T-helper 1 cell (primary cell): ENCODE data around the gene DNAJC10.
"Not testable (repeated sequence)": the region's sequence is repeated elsewhere in the genome, so short reads cannot be mapped to it uniquely, and the experiment has no call there.

Source experiments
- DNase-seq, 5 donors: peaks; one replicate each; pipeline ENCODE4 v3.0.0-alpha.2; 2012 to 2020
- total RNA-seq, 4 donors: gene quantifications; one replicate each; lab custom pipeline; 2026; lab: John Stamatoyannopoulos, UW

DNAJC10 gene, protein sequence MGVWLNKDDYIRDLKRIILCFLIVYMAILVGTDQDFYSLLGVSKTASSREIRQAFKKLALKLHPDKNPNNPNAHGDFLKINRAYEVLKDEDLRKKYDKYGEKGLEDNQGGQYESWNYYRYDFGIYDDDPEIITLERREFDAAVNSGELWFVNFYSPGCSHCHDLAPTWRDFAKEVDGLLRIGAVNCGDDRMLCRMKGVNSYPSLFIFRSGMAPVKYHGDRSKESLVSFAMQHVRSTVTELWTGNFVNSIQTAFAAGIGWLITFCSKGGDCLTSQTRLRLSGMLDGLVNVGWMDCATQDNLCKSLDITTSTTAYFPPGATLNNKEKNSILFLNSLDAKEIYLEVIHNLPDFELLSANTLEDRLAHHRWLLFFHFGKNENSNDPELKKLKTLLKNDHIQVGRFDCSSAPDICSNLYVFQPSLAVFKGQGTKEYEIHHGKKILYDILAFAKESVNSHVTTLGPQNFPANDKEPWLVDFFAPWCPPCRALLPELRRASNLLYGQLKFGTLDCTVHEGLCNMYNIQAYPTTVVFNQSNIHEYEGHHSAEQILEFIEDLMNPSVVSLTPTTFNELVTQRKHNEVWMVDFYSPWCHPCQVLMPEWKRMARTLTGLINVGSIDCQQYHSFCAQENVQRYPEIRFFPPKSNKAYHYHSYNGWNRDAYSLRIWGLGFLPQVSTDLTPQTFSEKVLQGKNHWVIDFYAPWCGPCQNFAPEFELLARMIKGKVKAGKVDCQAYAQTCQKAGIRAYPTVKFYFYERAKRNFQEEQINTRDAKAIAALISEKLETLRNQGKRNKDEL
- 58.1 to 85.1 (median 71.4) reads per million in 4 donors for total RNA-seq

DNA sequence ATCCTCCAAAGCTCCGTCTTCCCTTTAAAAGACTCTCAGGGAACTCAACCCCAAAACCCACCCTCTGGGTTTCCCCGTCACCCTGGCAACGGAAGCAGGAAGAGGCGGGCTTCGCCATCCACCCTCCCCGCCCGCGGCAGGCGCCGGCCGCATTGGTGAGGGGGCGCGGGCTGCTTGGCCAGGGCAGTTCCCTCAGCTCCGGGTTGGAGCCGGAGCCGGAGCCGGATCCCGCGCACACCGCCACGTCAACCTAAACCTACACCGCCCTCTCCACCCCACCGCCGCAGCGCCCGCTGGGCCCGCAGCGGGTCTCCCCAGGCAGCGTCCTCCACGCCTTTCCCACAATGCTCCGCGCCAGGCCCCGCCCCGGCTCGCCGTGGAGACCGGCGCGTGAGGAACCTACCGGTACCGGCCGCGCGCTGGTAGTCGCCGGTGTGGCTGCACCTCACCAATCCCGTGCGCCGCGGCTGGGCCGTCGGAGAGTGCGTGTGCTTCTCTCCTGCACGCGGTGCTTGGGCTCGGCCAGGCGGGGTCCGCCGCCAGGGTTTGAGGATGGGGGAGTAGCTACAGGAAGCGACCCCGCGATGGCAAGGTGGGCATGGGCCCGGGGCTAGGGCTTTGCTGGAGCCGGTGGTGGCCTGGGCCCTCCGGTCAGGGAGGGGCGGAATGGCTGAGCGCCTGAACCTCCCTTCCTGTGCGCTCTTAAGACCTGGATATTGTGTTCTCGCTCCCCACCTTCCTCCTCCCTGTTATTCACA, at the start of gene DNAJC10:
Gene DNAJC10, plus strand, starts transcription at position 366 of the 758 bp plus-strand sequence. CDS start 1,830 bp downstream, outside the sequence.
- DNase-seq, result peak; percentile 68 to 84 (median 79)

DNA sequence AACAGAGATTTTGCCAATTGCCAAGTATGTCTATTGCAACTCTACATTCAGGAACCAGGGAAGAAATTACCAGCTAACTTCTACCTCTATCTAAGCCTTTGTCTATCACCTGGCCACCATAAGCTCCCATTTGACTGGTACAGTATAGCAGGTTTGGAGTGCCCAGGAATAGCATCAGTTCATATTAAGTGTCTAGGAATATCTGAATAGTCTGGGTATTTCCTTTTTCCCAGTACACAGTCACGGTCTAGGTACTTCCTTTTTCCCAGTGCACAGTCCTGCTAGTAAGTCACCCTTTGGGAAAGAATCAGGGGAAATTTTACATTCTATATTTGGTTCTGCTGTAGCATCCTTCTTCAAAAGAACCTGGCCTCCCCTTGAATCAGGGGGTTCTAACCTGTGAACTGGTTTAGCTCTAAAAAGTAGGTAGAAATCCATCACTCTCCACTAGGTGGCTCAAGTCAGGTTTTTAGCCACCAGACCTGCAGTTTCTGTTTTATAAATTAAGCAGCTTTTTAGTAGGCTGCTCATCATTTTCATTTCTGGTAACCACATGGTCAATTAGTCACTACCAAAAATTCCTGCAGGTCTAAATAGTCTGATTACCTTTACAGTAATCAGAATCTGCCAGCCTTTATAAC, 49.3 kb upstream of the DNAJC10 start:
- peak in 1 of 5 donors; percentile 22 for DNase-seq

DNA sequence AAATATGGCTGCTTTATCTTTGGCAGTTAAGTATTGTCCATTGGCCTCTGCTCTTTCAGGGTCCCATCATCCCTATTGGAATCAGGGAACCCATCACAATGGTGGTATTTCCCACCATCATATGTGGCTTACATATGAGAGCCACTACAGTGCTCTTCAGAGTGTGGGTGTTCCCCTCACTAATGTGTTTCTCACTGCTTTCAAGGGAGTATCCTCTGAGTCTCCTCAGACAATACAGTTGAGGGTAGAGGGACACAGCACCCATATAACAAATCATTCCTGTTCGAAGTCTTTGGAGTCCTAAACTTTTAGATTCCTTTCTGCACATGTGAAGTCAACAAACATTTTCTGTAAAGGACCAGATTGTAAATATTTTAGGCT, 48.8 kb upstream of the DNAJC10 start:
- no peak for DNase-seq

DNA sequence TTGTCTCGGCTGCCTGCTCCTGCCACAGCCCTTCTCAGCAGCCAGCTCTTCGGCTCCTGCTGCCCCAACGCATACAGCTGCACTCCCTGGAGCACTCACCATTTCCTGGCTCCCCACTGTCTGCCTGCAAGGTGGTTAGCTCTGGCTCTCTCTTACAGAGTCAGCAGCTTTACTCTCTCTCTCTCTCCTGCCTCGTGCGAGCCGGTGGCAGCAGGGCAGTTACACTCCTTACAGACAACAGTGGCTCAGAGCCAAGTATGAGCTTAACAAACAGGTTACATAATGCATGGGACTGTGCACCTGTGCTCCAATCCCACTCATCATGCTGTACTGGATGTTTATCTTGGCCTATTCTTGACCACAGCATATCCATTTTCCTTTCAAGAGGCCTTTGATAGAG, 47.4 kb upstream of the DNAJC10 start:
- DNase-seq, result no peak

DNA sequence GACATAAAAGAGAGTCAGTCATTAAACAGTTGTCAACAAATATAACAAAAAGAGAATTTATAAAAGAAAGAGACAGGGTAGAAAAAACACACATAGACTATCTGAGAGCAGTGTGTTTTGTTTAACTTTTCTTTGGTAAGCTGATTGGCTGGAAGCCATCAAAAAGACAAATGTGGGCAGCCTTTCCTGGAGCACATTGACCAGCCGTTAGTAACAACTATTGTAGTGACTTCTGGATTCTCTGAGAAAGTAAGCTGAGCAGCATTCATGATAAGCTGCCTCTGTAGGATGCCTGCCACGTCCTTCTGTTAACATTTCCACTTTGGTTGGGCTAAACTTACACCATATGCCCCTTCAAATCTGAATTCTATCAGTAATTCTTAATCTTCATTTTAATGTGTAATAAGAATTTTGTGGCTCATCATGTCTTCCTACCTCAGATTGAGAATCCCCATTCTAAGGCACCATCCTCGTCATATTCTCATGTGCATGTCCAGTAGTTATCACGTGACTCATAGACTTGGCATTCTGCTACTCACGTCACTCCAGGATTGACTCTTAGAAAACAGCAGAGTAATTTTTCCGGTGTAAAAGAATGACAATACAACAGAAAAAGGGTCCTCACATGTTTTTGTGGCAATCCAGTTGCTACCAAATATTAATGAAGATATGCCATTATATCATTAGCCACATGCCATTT, 43.4 kb upstream of the DNAJC10 start:
- DNase-seq, result no peak

DNA sequence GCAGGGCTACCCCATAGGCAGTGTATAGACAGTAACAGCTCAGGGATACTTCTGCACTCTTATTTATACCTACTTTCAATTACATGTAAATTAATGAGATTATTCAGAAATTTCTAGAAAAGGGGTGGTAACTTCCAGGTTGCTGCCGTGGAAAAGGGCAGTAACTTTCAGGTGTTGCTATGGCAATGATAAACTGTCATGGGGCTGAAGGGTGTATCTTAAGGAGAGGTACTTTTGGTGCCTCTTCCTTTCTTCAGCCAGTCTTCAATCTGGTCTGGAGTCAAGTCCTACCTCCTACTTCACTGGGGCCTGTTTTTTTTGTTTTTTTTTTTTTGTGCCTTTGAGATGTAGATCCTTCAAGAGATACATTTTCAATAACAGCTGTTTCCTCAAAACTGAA, 35.2 kb upstream of the DNAJC10 start:
- DNase-seq, result no peak

DNA sequence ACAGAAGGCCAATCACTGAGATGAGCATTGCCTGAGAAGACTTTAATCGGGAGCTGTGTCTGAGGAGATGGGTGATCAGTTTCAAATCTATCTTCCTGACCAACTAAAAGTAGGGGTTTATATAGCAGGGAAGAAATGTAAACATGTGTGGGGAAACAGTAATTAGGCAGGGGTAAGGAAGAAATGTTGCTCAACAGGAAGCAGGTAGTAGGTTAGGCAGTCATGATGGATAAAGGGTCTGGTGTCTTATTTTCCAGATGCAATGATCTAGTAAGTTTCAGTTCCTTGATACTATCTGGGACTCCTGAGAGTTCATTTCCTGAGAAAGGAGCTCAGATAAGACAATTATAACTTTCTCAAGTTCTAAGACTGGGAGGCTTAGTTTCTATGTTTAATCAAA, 33.8 kb upstream of the DNAJC10 start:
- DNase-seq, result no peak

DNA sequence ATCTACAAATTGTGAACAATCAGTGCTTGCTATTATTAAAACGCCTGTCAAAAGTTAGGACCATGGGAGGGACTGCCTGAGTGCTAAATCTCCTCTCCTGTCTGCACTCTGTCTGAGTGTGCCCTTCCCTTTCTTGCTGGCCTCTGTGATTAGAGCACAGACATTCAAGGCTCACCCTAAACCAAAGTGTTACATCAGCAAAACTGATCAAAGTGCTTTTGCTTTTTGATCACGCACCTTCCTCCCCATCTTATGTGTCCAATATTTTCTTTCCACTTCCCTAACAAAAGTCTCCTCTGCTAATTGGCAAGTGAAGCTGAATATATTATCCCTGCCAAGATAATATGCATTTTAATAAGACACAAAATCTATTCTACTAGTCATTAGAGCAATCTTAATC, 30.5 kb upstream of the DNAJC10 start:
- DNase-seq, result no peak

DNA sequence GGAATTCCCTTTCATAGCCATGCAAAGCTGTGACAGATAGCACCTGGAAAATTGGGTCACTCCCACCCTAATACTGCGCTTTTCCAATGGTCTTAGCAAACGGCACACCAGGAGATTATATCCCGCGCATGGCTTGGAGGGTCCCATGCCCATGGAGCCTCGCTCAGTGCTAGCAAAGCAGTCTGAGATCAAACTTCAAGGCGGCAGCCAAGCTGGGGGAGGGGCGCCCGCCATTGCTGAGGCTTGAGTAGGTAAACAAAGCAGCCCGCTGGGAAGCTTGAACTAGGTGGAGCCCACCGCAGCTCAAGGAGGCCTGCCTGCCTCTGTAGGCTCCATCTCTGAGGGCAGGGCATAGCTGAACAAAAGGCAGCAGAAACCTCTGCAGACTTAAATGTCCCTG, 29.3 kb upstream of the DNAJC10 start:
- not testable (repeated sequence) for DNase-seq

DNA sequence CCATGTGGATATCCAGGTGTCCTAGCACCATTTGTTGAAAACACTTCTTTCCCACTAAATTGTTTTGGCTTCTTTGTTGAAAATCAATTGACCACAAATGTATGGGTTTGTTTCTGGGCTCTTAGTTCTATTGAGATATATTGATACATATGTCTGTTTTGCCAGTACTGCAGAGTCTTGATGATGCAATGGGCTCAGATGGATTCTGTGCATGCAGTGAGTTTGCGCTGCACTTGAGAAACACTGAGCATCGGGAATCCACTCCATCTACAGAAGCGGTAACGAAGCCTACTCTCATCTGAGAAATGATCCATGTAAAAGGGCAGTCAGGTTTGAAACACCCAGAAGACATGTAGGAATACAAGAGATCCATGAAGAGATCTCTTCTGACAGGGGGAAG, 21.9 kb upstream of the DNAJC10 start:
- no peak for DNase-seq

DNA sequence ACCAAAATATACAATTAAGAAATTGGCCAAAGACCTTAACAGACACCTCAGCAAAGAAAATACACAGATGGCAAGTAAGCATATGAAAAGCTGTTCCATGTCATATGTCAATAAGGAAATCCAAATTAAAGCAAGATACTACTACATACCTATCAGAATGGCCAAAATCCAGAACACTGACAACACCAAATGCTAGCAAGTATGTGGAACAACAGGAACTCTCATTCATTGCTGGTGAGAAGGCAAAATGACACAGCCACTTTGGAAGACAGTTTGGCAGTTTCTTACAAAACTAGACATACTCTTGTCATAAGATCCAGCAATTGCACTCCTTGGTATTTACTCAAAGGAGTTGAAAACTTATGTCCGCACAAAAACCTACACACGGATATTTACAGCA, 20.3 kb upstream of the DNAJC10 start:
- no peak for DNase-seq

DNA sequence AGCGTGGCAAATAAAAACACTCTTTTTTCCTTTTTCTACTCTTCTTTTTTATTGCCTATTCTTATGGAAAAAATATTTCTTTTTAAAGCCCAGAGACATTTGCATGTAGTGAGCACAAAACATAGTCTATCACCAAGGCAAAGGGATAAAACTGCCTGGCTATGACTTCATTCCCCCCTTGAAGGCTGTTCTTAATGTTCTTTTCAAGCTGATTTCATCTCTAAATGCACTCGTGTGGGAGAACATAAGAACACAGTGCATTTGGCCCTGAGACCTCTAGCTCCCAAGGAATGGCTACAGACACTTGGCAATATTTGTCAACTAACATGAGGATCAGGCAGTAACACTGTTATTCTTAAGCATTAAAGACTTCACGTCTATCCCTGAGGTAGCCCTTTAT, 17.4 kb upstream of the DNAJC10 start:
- DNase-seq, result no peak

DNA sequence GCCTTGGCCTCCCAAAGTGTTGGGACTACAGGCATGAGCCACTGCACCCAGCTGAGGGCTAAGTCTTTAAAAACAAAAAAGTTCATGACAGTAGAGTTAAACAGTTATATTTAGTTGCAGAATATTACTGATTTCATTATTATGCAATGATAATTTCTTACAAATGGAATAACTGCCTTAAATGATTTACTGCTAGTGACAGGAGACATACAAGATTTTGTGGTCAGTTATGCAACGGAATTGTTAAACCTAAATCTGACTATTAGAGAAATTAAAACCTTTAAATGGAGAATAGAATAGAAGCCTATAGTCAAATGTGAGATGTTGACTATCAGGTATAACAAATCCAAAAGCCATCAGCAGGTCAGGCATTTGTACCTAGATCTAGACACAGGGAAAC, 10.3 kb upstream of the DNAJC10 start:
- DNase-seq, result no peak

DNA sequence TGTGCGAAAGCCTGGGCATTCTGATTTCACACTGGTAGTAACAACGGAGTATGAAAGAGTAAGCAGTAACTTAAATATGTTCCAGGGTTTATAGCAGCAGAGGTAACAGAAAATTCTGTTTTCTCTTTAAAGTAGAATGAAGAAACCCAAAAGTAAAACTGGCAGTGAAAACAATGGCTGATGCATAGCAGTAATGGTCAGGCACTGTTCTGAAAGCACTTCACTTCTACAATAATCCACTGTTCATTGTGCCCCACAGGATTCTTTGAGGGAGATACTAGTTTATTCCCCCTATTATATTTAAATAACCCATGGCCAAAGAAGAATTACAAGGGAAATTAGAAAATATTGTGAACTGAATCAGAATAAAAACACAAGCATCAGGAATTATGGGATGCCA, 9.3 kb upstream of the DNAJC10 start:
- DNase-seq, result no peak

DNA sequence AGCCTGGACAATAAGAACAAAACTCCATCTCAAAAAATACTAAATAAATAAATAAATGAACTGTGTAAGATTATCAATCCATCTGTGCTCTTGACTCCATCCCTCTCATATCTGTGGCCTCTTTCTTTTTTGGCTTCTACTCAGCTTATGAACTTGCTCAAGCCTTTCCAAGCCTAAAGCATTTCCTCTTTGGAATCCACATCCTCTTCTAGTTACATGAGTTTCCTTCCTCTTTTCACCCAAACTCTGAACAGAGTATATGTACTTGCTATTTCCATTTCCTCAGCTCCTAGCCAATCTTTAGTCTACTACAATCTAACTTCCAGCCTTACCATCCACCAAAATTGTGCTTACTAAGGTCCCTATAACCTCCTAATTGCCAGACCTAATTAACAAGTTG, 2.5 kb upstream of the DNAJC10 start:
- DNase-seq, result no peak

DNA sequence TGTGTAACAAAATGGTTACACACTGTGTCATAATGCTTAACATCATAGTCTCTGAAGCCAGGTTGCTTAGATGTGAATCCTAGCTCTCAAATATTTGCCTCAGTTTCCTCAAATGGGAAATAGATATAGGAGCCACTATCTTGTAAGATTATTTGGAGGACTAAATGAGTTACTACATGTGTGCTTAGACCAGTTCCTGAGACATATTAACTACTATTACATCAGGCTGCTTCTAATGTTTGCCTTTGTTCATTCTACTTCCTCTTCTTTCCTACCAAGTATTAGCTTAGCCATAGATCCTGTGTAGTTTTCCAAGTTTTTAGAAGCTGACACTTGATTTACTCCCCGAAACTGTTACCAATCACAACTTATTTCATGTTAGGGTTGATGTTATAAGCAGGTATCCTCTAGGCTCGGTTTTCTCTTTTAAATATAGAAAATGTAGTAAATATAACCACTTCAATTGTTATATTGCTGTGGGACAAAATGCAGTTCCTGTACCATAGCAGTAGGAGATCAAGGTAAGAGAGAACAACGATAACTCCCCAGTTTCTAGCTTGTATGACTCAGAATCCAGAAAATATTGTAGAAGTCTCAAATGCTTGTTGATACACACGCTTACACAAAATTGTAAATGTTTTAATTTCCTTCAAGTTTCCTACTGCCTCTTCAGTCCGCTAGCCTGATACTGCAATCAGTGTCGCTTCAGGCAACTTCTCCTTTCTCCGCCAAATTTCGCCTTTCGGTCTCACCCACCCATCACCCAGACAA, 751 bp upstream of the DNAJC10 start:
- DNase-seq, result no peak

DNA sequence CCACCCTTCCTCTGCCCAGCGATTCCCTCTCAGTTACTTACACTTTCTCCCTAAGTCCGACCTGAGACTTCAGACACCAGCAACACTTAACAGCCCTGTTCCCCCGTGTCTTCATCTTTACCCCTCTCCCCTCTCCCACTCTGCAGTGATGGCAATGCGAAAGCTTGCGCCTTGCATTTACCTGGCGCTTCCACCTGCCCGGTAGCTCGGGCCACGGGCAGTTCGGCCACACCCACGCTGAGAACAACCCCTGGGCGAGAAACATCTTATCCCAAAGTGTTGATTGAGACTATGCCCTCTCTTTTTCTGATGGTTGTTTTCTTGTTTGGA, 558 bp downstream of the DNAJC10 start:
- DNase-seq, result peak in 1 of 5 donors; percentile 10

DNA sequence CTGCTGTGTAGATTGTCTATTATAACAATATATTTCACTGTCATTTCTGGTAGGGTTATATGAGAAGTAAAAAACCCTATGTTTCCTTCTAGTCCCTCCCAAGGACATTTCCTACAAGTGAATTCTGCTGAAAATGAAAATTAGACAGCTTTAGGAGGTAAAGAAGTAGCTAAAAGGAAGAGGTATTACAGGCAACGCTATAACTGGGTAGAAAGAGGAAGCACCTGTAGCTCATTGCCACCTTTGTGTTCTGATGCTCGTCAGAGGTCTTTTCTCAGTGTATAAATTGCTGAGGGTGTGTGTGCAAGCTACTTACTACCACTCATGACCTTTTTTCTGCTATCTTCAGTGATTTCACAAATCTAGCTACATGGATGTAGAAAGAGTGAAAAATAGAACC, 1.4 kb downstream of the DNAJC10 start:
- peak in 1 of 5 donors; percentile 5 for DNase-seq

DNA sequence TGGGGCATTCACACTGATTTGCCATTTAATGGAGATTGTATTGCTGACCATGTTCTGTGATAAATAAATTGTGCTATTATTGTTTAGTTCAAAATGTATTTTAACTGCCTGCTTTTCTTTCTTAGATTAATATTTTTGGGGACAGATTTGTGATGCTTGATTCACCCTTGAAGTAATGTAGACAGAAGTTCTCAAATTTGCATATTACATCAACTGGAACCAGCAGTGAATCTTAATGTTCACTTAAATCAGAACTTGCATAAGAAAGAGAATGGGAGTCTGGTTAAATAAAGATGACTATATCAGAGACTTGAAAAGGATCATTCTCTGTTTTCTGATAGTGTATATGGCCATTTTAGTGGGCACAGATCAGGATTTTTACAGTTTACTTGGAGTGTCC, 1.8 kb downstream of the DNAJC10 start:
- DNase-seq, result no peak

DNA sequence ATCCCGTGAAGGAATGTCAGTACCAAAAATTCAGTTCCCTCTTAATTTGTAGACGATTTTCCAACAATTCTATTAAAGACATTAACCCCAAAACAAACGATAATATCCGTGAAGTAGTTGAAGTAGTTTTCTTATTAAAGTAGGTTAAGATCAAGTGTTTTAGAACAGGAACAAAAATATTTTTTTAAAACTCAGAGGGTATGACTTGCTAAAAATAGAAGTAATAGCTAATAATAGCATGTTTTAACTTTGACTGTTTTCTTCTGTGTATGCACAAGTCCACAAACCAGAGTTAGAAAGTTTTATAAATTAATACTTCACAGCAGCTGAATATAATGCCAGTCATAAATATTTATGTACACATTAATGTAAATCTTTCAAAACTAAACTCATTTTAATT, 2.4 kb downstream of the DNAJC10 start:
- no peak for DNase-seq

DNA sequence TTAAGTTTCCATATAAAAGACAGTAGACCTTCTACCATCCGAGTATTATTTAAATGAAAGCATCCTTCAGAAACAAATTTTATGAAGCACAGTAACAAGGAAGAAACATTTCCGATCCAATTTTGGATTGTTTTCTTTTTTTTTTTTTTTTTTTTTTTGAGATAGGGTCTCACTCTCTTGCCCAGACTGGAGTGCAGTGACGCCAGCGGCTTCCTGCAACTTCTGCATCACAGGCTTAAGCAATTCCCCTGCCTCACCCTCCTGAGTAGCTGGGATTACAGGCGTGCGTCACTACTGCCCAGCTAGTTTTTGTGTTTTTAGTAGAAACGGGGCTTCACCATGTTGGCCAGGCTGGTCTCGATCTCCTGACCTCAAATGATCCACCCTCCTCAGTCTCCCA, 3.1 kb downstream of the DNAJC10 start:
- DNase-seq, result not testable (repeated sequence)
